ENCODE measurements around the gene MTCL3.

MTCL3 gene

GRCh38 chr6:127497410-127497809 is 21.7 kb downstream of the MTCL3 start:
- no peaks in the 10 kb centered on the region for H3K36me3 ChIP-seq (ENCODE audit: control insufficient read depth in 2 of 2, extremely low read depth in 1 of 2, insufficient read depth in 2 of 2, low read length in 2 of 2)
- FAIRE-seq = no peak
- no peak overlapping the region for H3K27ac ChIP-seq (ENCODE audit: control insufficient read depth, insufficient read depth, low read length)

GRCh38 chr6:127496471-127496870 is 22.7 kb downstream of the MTCL3 start:
- no peaks in the 10 kb centered on the region for H3K79me2 ChIP-seq (ENCODE audit: control insufficient read depth, insufficient read depth, low read length)
- H3K9ac ChIP-seq (ENCODE audit: control insufficient read depth, extremely low read depth, insufficient read depth, low read length) = no peak overlapping the region
- H3K36me3 ChIP-seq (ENCODE audit: control insufficient read depth in 2 of 2, extremely low read depth in 1 of 2, insufficient read depth in 2 of 2, low read length in 2 of 2) = no peaks in the 10 kb centered on the region
- FAIRE-seq (no peak), DNase-seq (ENCODE audit: low read depth, low spot score) (no peak)
- no peaks in the 10 kb centered on the region for H3K27me3 ChIP-seq (ENCODE audit: control insufficient read depth, extremely low read depth, insufficient read depth, low read length)
- dilution Hi-C loops (cut with MboI; ENCODE audit: extremely low pct_ligation_motif_present, low sequenced_read_pairs) = no loop called here
- H3K9me3 ChIP-seq (ENCODE audit: control insufficient read depth, low read depth, low read length) = no peaks in the 10 kb centered on the region
- H3K27ac ChIP-seq (ENCODE audit: control insufficient read depth, insufficient read depth, low read length) = no peak overlapping the region
- H2AFZ ChIP-seq (ENCODE audit: control insufficient read depth, low read length) = no peak overlapping the region
- no peaks in the 10 kb centered on the region for H3K9me1 ChIP-seq (ENCODE audit: control insufficient read depth, extremely low read depth, insufficient read depth, low read length)
- TF ChIP-seq CTCF (optimal IDR thresholded peaks at IDR 0.05 in 1 of 3, IDR thresholded peaks at IDR 0.05 in 1 of 3, conservative IDR thresholded peaks at IDR 0.05 in 1 of 3; ENCODE audit: extremely low read depth in 1 of 3, insufficient read depth in 2 of 3, low read length in 3 of 3) = no peak
- H3K4me3 ChIP-seq (ENCODE audit: control insufficient read depth in 2 of 3, extremely low read depth in 1 of 3, insufficient read depth in 2 of 3, low read depth in 1 of 3, low read length in 3 of 3) = no peak overlapping the region
- no peaks in the 10 kb centered on the region for H4K20me1 ChIP-seq (ENCODE audit: control insufficient read depth, extremely low read depth, insufficient read depth, low read length)
- no peak overlapping the region for H3K4me2 ChIP-seq (ENCODE audit: control insufficient read depth, extremely low read depth, insufficient read depth, low read depth, low read length)
- no peaks in the 10 kb centered on the region for H3K4me1 ChIP-seq (ENCODE audit: control insufficient read depth, extremely low read depth, insufficient read depth, low read length)

More at GRCh38 chr6:127497410-127497809, 21.7 kb downstream of the MTCL3 start:
- DNase-seq (ENCODE audit: low read depth, low spot score) = no peak
- H3K27me3 ChIP-seq (ENCODE audit: control insufficient read depth, extremely low read depth, insufficient read depth, low read length) = no peaks in the 10 kb centered on the region
- no peak overlapping the region for H3K9ac ChIP-seq (ENCODE audit: control insufficient read depth, extremely low read depth, insufficient read depth, low read length)
- dilution Hi-C loops (cut with MboI; ENCODE audit: extremely low pct_ligation_motif_present, low sequenced_read_pairs) = no loop called here
- H3K4me3 ChIP-seq (ENCODE audit: control insufficient read depth in 2 of 3, extremely low read depth in 1 of 3, insufficient read depth in 2 of 3, low read depth in 1 of 3, low read length in 3 of 3) = no peak overlapping the region
- no peaks in the 10 kb centered on the region for H3K79me2 ChIP-seq (ENCODE audit: control insufficient read depth, insufficient read depth, low read length)
- H3K9me1 ChIP-seq (ENCODE audit: control insufficient read depth, extremely low read depth, insufficient read depth, low read length) = no peaks in the 10 kb centered on the region
- TF ChIP-seq CTCF (optimal IDR thresholded peaks at IDR 0.05 in 1 of 3, IDR thresholded peaks at IDR 0.05 in 1 of 3, conservative IDR thresholded peaks at IDR 0.05 in 1 of 3; ENCODE audit: extremely low read depth in 1 of 3, insufficient read depth in 2 of 3, low read length in 3 of 3) (no peak), EZH2 (IDR thresholded peaks at IDR 0.05; ENCODE audit: low read length) (no peak)
- H4K20me1 ChIP-seq (ENCODE audit: control insufficient read depth, extremely low read depth, insufficient read depth, low read length) = no peaks in the 10 kb centered on the region
- H3K9me3 ChIP-seq (ENCODE audit: control insufficient read depth, low read depth, low read length) = no peaks in the 10 kb centered on the region
- H2AFZ ChIP-seq (ENCODE audit: control insufficient read depth, low read length) = no peak overlapping the region
- H3K4me1 ChIP-seq (ENCODE audit: control insufficient read depth, extremely low read depth, insufficient read depth, low read length) = no peaks in the 10 kb centered on the region
- no peak overlapping the region for H3K4me2 ChIP-seq (ENCODE audit: control insufficient read depth, extremely low read depth, insufficient read depth, low read depth, low read length)

Data from keratinocyte (primary cell).